GM23338 (cell line): Measurements from ENCODE around the gene NID2. TPM values are rescaled to one million over a fixed set of nuclear protein-coding genes. Genes with fewer than 3 reads are reported as not detected.

Source experiments
- ATAC-seq: fragments of 200-7000 bp; cut with Tn5 transposase; 3 replicates; pipeline ENCODE4 v1.9.1; 2020
- DNase-seq: peaks from one replicate; pipeline ENCODE4 v3.0.0-alpha.2; 2015; ENCODE audit warnings: low spot score
- H2AFZ ChIP-seq: fragments of 200-600 bp; sonication (generic); 2 replicates; pipeline ENCODE4 v1.8.0; 2016; ENCODE audit warnings: antibody characterized with exemption, mild to moderate bottlenecking, moderate library complexity
- H3F3A ChIP-seq: fragments of 200-600 bp; sonication (generic); replicated peaks from 2 replicates; pipeline ENCODE4 v1.8.0; 2017; ENCODE audit warnings: antibody characterized with exemption, mixed run types, low read depth
- H3K27ac ChIP-seq: fragments of 200-600 bp; sonication (generic); 2 replicates; pipeline ENCODE4 v1.6.1; 2016; ENCODE audit warnings: low read depth
- H3K27me3 ChIP-seq: fragments of 200-600 bp; sonication (generic); 2 replicates; pipeline ENCODE4 v1.8.0; 2016; ENCODE audit warnings: mild to moderate bottlenecking, mixed run types, moderate library complexity; ENCODE audit not compliant: insufficient read depth
- H3K36me3 ChIP-seq: fragments of 200-600 bp; sonication (generic); 2 replicates; pipeline ENCODE4 v1.8.0; 2016; ENCODE audit warnings: mild to moderate bottlenecking; ENCODE audit not compliant: insufficient read depth
- H3K4me1 ChIP-seq: fragments of 200-600 bp; sonication (generic); 2 replicates; pipeline ENCODE4 v1.8.0; 2016; ENCODE audit warnings: mild to moderate bottlenecking, moderate library complexity; ENCODE audit not compliant: insufficient read depth
- H3K4me2 ChIP-seq: fragments of 200-600 bp; sonication (generic); 2 replicates; pipeline ENCODE4 v1.7.1; 2017; ENCODE audit warnings: mixed run types
- H3K4me3 ChIP-seq: fragments of 200-600 bp; sonication (generic); 2 replicates; pipeline ENCODE4 v1.6.1; 2016; ENCODE audit warnings: mixed run types
- H3K79me2 ChIP-seq: fragments of 200-600 bp; sonication (generic); replicated peaks from 2 replicates; pipeline ENCODE4 v1.8.0; 2017; ENCODE audit warnings: mild to moderate bottlenecking; ENCODE audit not compliant: insufficient read depth
- H3K9me2 ChIP-seq: fragments of 200-600 bp; sonication (generic); 2 replicates; pipeline ENCODE4 v1.8.0; 2017; ENCODE audit not compliant: insufficient read depth
- H4K20me1 ChIP-seq: fragments of 200-600 bp; sonication (generic); replicated peaks from 2 replicates; pipeline ENCODE4 v1.8.0; 2017; ENCODE audit warnings: mild to moderate bottlenecking; ENCODE audit not compliant: insufficient read depth
- H3K27ac Mint-ChIP-seq: 2 replicates; pipeline ENCODE4 v1.8.0; 2020; ENCODE audit warnings: inconsistent platforms, mild to moderate bottlenecking, moderate library complexity, mixed read lengths
- H3K27me3 Mint-ChIP-seq: 3 replicates; pipeline ENCODE4 v1.8.0; 2022; ENCODE audit warnings: low read depth, mild to moderate bottlenecking, moderate library complexity, mixed read lengths, inconsistent platforms; ENCODE audit not compliant: insufficient read depth, poor library complexity
- H3K36me3 Mint-ChIP-seq: 3 replicates; pipeline ENCODE4 v1.8.0; 2021; ENCODE audit warnings: low read depth, mild to moderate bottlenecking, inconsistent platforms, moderate library complexity, mixed read lengths
- H3K4me1 Mint-ChIP-seq: 3 replicates; pipeline ENCODE4 v1.8.0; 2020; ENCODE audit warnings: mild to moderate bottlenecking, inconsistent platforms, mixed read lengths
- H3K4me3 Mint-ChIP-seq: 3 replicates; pipeline ENCODE4 v1.8.0; 2021; ENCODE audit warnings: moderate library complexity, mild to moderate bottlenecking, inconsistent platforms, mixed read lengths
- H3K9me3 Mint-ChIP-seq: 3 replicates; pipeline ENCODE4 v1.8.0; 2020; ENCODE audit warnings: moderate library complexity, mild to moderate bottlenecking, inconsistent platforms, mixed read lengths
- EZH2 ChIP-seq: fragments of 200-600 bp; sonication (generic); IDR thresholded peaks from one replicate; pipeline ENCODE4 v1.8.0; 2017; ENCODE audit warnings: antibody characterized with exemption, mild to moderate bottlenecking, low read depth; ENCODE audit not compliant: unreplicated experiment
- EZH2phosphoT487 ChIP-seq: fragments of 200-600 bp; sonication (generic); IDR thresholded peaks from one replicate; pipeline ENCODE4 v1.8.1; 2018; ENCODE audit warnings: antibody characterized with exemption; ENCODE audit not compliant: unreplicated experiment
- JUNB ChIP-seq: IDR thresholded peaks from one replicate; pipeline ENCODE4 v1.6.1; 2016; ENCODE audit warnings: antibody characterized with exemption; ENCODE audit not compliant: unreplicated experiment
- NANOG ChIP-seq: IDR thresholded peaks from 2 replicates; pipeline ENCODE4 v1.6.1; 2016; ENCODE audit warnings: antibody characterized with exemption, borderline replicate concordance
- POLR2AphosphoS5 ChIP-seq: IDR thresholded peaks from 2 replicates; pipeline ENCODE4 v1.6.1; 2016; ENCODE audit warnings: antibody characterized with exemption, low read depth
- STAT1 ChIP-seq: IDR thresholded peaks from one replicate; pipeline ENCODE4 v1.6.1; 2016; ENCODE audit warnings: antibody characterized with exemption; ENCODE audit not compliant: unreplicated experiment
- ZNF331 ChIP-seq: fragments of 250-450 bp; sonication (Bioruptor Pico); IDR thresholded peaks from 2 replicates; pipeline ENCODE4 v1.5.0; 2020; ENCODE audit warnings: low read depth, mild to moderate bottlenecking, moderate library complexity
- polyA plus RNA-seq: library from polyadenylated mRNA; unstranded; fragments of >200 nt; fragmentation: Nextera tagmentation; extraction: Ambion mirVana; gene quantifications from 2 replicates; pipeline ENCODE4 v1.2.1, GENCODE V29; 2016
- total RNA-seq: library from RNA; depleted of rRNA; stranded (reverse); fragments of >200 nt; shearing (Covaris generic); gene quantifications from 2 replicates; pipeline ENCODE4 v1.2.3, GENCODE V29; 2014
- TF ChIP-seq, protein P1 (sequence below): IDR thresholded peaks from 2 replicates; pipeline ENCODE4 v1.6.1; 2016; ENCODE audit warnings: antibody characterized with exemption
- TF ChIP-seq, protein P2 (sequence below): IDR thresholded peaks from one replicate; pipeline ENCODE4 v1.6.1; 2018; ENCODE audit warnings: antibody characterized with exemption; ENCODE audit not compliant: unreplicated experiment

The NID2 gene
- total and polyA plus RNA-seq, 2 experiments from 2014 or later = 4.3 to 10.4 TPM

DNA sequence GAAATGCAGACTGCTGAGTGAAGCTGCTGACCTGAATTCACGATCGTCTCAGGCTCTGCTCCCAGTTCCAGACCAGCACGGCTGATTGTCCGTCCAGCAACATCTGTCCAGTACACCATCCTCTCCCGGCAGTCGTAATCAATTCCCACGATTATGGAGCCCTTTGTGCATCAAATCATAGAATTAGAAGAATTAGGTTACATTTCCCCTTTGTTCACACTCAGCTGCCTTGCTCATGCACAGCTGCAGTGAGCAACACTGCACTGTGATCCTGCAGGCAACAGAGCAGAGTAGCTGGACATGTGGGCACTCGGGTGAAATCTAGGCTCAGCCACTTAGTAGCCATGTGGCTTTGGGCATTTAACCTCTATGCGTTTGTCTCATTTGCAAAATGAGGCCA is 57.3 kb downstream of the NID2 start (continued):
- TF ChIP-seq, protein P1, sequence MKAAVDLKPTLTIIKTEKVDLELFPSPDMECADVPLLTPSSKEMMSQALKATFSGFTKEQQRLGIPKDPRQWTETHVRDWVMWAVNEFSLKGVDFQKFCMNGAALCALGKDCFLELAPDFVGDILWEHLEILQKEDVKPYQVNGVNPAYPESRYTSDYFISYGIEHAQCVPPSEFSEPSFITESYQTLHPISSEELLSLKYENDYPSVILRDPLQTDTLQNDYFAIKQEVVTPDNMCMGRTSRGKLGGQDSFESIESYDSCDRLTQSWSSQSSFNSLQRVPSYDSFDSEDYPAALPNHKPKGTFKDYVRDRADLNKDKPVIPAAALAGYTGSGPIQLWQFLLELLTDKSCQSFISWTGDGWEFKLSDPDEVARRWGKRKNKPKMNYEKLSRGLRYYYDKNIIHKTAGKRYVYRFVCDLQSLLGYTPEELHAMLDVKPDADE = no peak
- TF ChIP-seq NANOG (no peak), STAT1 (no peak), POLR2AphosphoS5 (no peak), EZH2 (no peak), ZNF331 (CRISPR knock-in tag) (no peak), EZH2phosphoT487 (no peak)
- TF ChIP-seq, protein P2, sequence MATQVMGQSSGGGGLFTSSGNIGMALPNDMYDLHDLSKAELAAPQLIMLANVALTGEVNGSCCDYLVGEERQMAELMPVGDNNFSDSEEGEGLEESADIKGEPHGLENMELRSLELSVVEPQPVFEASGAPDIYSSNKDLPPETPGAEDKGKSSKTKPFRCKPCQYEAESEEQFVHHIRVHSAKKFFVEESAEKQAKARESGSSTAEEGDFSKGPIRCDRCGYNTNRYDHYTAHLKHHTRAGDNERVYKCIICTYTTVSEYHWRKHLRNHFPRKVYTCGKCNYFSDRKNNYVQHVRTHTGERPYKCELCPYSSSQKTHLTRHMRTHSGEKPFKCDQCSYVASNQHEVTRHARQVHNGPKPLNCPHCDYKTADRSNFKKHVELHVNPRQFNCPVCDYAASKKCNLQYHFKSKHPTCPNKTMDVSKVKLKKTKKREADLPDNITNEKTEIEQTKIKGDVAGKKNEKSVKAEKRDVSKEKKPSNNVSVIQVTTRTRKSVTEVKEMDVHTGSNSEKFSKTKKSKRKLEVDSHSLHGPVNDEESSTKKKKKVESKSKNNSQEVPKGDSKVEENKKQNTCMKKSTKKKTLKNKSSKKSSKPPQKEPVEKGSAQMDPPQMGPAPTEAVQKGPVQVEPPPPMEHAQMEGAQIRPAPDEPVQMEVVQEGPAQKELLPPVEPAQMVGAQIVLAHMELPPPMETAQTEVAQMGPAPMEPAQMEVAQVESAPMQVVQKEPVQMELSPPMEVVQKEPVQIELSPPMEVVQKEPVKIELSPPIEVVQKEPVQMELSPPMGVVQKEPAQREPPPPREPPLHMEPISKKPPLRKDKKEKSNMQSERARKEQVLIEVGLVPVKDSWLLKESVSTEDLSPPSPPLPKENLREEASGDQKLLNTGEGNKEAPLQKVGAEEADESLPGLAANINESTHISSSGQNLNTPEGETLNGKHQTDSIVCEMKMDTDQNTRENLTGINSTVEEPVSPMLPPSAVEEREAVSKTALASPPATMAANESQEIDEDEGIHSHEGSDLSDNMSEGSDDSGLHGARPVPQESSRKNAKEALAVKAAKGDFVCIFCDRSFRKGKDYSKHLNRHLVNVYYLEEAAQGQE = no peak

DNA sequence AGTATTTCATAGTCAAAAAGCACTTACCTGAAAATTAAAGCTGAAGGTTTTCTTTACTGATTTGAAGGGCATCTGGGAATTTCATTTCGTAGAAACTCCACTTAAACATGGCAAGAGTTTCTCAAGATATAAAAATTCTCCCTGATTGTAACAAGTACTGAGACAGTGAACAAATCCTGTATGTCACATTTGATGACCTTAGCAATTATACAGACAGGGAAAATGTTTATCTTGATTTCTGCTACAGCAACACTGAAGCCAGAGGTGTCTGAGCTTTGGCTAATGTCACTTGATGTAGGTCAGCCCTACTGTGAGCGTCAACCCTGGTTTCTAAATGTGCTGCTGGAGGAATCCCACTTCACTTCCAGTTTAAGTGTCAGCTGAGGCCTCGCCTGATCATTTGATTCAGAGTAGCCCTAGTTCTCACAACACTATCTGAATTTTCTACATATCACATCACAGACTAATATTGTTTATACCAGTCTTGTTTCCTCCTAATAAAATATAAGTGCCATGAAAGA is 58.6 kb downstream of the NID2 start:
- Histone ChIP-seq H3F3A (no peaks in the 10 kb centered on the region), H2AFZ (no peak overlapping the region), H3K79me2 (no peaks in the 10 kb centered on the region), H3K4me2 (no peak overlapping the region), H3K27ac (no peak overlapping the region), H3K27me3 (no peaks in the 10 kb centered on the region), H3K4me3 (no peak overlapping the region), H4K20me1 (peaks cover 6% of the 10 kb centered on the region; the same call in 1 of the 2 replicates), H3K4me1 (peaks cover 39% of the 10 kb centered on the region), H3K36me3 (peaks cover 28% of the 10 kb centered on the region), H3K9me2 (0 out of 2 replicates have a peak, but pooled peaks cover 9% of the 10 kb centered on the region)
- Mint-ChIP-seq H3K27ac (no peak overlapping the region), H3K36me3 (peaks cover 56% of the 10 kb centered on the region), H3K4me1 (peaks cover 24% of the 10 kb centered on the region), H3K27me3 (peaks cover 12% of the 10 kb centered on the region), H3K4me3 (no peak overlapping the region), H3K9me3 (no peaks in the 10 kb centered on the region)
- ATAC-seq = no peak
- no peak for DNase-seq
- no peak for TF ChIP-seq JUNB
- TF ChIP-seq POLR2AphosphoS5 = no peak
- TF ChIP-seq, protein P1 = no peak
